Tibial artery (tissue), 4 donors: ENCODE data around the gene CEACAM1.

ENCODE experiments used
- DNase-seq, 2 donors: peaks; one replicate each; pipeline ENCODE4 v3.0.0-alpha.2; 2019
- H3K27ac ChIP-seq, 2 donors: fragments of 200-600 bp; sonication (generic) in 1 of 2; 1 replicate in 1 of 2; 2 replicates in 1 of 2; pipeline ENCODE4 v1.5.1; 2018 to 2019; ENCODE audit warnings: mild to moderate bottlenecking in 1 of 2
- H3K27me3 ChIP-seq, 2 donors: fragments of 200-600 bp; sonication (generic) in 1 of 2; one replicate each; pipeline versions ENCODE4 v1.5.1 to v1.6.0; 2016 to 2019
- H3K36me3 ChIP-seq, 3 donors: fragments of 200-600 bp; sonication (generic) in 2 of 3; one replicate each; pipeline ENCODE4 v1.5.1; 2016 to 2019; ENCODE audit warnings: mild to moderate bottlenecking in 2 of 3
- H3K4me1 ChIP-seq, 4 donors: fragments of 200-600 bp; sonication (generic) in 2 of 4; 1 replicate in 3 of 4; 2 replicates in 1 of 4; pipeline ENCODE4 v1.5.1; 2016 to 2019
- H3K4me3 ChIP-seq, 2 donors: fragments of 200-600 bp; sonication (generic) in 1 of 2; 1 replicate in 1 of 2; 2 replicates in 1 of 2; pipeline ENCODE4 v1.5.1; 2018 to 2019; ENCODE audit warnings: mild to moderate bottlenecking in 2 of 2
- H3K9me3 ChIP-seq, 3 donors: fragments of 200-600 bp; sonication (generic) in 1 of 3; one replicate each; pipeline ENCODE4 v1.5.1; 2016 to 2019
- CTCF ChIP-seq, 2 experiments: fragments of 200-600 bp in 1 of 2; fragments of 450-650 bp in 1 of 2; IDR thresholded peaks; one replicate each; pipeline ENCODE4 v1.5.1; 2017 to 2019; ENCODE audit warnings: antibody characterized with exemption in 2 of 2, mild to moderate bottlenecking in 1 of 2, moderate library complexity in 1 of 2
- intact Hi-C: fragments of 100-400 bp; cut with DNase I; formaldehyde crosslinking; loops from one replicate; pipeline ENCODE4 v1.15.0; 2023; ENCODE audit warnings: low total_unique reads

Gene CEACAM1

GRCh38 chr19:42469311-42470235, 58.7 kb downstream of the CEACAM1 start:
- peaks cover 0 to 3% (median 0%) of the 10 kb centered on the region in 4 donors for H3K4me1 ChIP-seq
- peaks cover 0 to 17% of the 10 kb centered on the region in 2 donors for H3K27me3 ChIP-seq
- H3K9me3 ChIP-seq: no peaks in the 10 kb centered on the region
- H3K27ac ChIP-seq: no peak overlapping the region
- H3K4me3 ChIP-seq: no peak overlapping the region
- no peaks in the 10 kb centered on the region for H3K36me3 ChIP-seq
- DNase-seq: no peak
- intact Hi-C loops: no loop called here
- TF ChIP-seq CTCF (IDR thresholded peaks at IDR 0.05): no peak

GRCh38 chr19:42468273-42468796, 59.9 kb downstream of the CEACAM1 start:
- Histone ChIP-seq H3K36me3 (no peaks in the 10 kb centered on the region), H3K27me3 (peaks cover 0 to 17% of the 10 kb centered on the region in 2 donors), H3K4me3 (no peak overlapping the region), H3K9me3 (no peaks in the 10 kb centered on the region), H3K4me1 (peaks cover 0 to 3% (median 0%) of the 10 kb centered on the region in 4 donors), H3K27ac (no peak overlapping the region)
- intact Hi-C loops: no loop called here
- no peak for TF ChIP-seq CTCF (IDR thresholded peaks at IDR 0.05)
- no peak for DNase-seq

- peaks cover 0 to 12% of the 10 kb centered on the region in 2 donors for H3K27me3 ChIP-seq
- H3K36me3 ChIP-seq: no peaks in the 10 kb centered on the region
- H3K4me1 ChIP-seq: peaks cover 0 to 3% (median 0%) of the 10 kb centered on the region in 4 donors
- intact Hi-C loops: no loop called here
- TF ChIP-seq CTCF (IDR thresholded peaks at IDR 0.05): no peak
- no peak for DNase-seq
- no peak overlapping the region for H3K4me3 ChIP-seq
- H3K9me3 ChIP-seq: no peaks in the 10 kb centered on the region
- H3K27ac ChIP-seq: no peak overlapping the region
Observed at GRCh38 chr19:42467183-42467760, 61.0 kb downstream of the CEACAM1 start.

- no peak for TF ChIP-seq CTCF (IDR thresholded peaks at IDR 0.05)
- Histone ChIP-seq H3K4me1 (peaks cover 0 to 3% (median 0%) of the 10 kb centered on the region in 4 donors), H3K4me3 (no peak overlapping the region), H3K27ac (no peak overlapping the region), H3K27me3 (peaks cover 0 to 12% of the 10 kb centered on the region in 2 donors), H3K9me3 (no peaks in the 10 kb centered on the region), H3K36me3 (no peaks in the 10 kb centered on the region)
- no peak for DNase-seq
- intact Hi-C loops: no loop called here
Observed at GRCh38 chr19:42466521-42467182, 61.6 kb downstream of the CEACAM1 start.

- no peak for TF ChIP-seq CTCF (IDR thresholded peaks at IDR 0.05)
- DNase-seq: no peak
- H3K4me1 ChIP-seq: peaks cover 0 to 1% (median 0%) of the 10 kb centered on the region in 4 donors
- H3K4me3 ChIP-seq: no peak overlapping the region
- H3K36me3 ChIP-seq: no peaks in the 10 kb centered on the region
- intact Hi-C loops: no loop called here
- peaks cover 0 to 8% of the 10 kb centered on the region in 2 donors for H3K27me3 ChIP-seq
- no peaks in the 10 kb centered on the region for H3K9me3 ChIP-seq
- H3K27ac ChIP-seq: no peak overlapping the region
Observed at GRCh38 chr19:42465827-42466280, 62.4 kb downstream of the CEACAM1 start.
